H9 (cell line): ENCODE results near the gene CFAP298. TPM values are rescaled to one million over a fixed set of nuclear protein-coding genes. Genes with fewer than 3 reads are reported as not detected.
"Not testable (repeated sequence)": the region's sequence is repeated elsewhere in the genome, so short reads cannot be mapped to it uniquely, and the experiment has no call there.

Experiments
- DNase-seq: peaks from one replicate; pipeline ENCODE4 v3.0.0-alpha.2; 2017
- H2AFZ ChIP-seq: one replicate; pipeline ENCODE4 v1.6.1; 2013; ENCODE audit warnings: mild to moderate bottlenecking, low read length, control low read depth, moderate library complexity
- H2AK5ac ChIP-seq: 2 replicates; pipeline ENCODE4 v1.6.1; 2013; ENCODE audit warnings: low read length, control low read depth, mixed read lengths; ENCODE audit not compliant: insufficient read length
- H2BK120ac ChIP-seq: one replicate; pipeline ENCODE4 v1.6.1; 2013; ENCODE audit warnings: low read depth, mild to moderate bottlenecking, low read length, control low read depth, inconsistent platforms; ENCODE audit not compliant: poor library complexity, severe bottlenecking
- H2BK12ac ChIP-seq: 2 replicates; pipeline ENCODE4 v1.6.1; 2013; ENCODE audit warnings: low read length, control low read depth, mixed read lengths, low read depth; ENCODE audit not compliant: insufficient read length
- H2BK15ac ChIP-seq: 2 replicates; pipeline ENCODE4 v1.6.1; 2013; ENCODE audit warnings: low read depth, low read length, control low read depth
- H2BK20ac ChIP-seq: one replicate; pipeline ENCODE4 v1.6.1; 2013; ENCODE audit warnings: low read depth, mild to moderate bottlenecking, low read length, control low read depth, inconsistent platforms; ENCODE audit not compliant: poor library complexity, severe bottlenecking
- H2BK5ac ChIP-seq: 2 replicates; pipeline ENCODE4 v1.6.1; 2013; ENCODE audit warnings: low read length, control low read depth, mixed read lengths; ENCODE audit not compliant: insufficient read length
- H3K14ac ChIP-seq: 2 replicates; pipeline ENCODE4 v1.6.1; 2013; ENCODE audit warnings: low read length, control low read depth; ENCODE audit not compliant: insufficient read depth
- H3K18ac ChIP-seq: 2 replicates; pipeline ENCODE4 v1.6.1; 2013; ENCODE audit warnings: low read depth, mild to moderate bottlenecking, mixed read lengths, low read length, control low read depth; ENCODE audit not compliant: insufficient read length
- H3K23ac ChIP-seq: 2 replicates; pipeline ENCODE4 v1.6.1; 2013; ENCODE audit warnings: low read length, control low read depth, mixed read lengths, low read depth; ENCODE audit not compliant: insufficient read length
- H3K23me2 ChIP-seq: 2 replicates; pipeline ENCODE4 v1.6.1; 2013; ENCODE audit warnings: low read depth, mild to moderate bottlenecking, mixed read lengths, low read length, control low read depth; ENCODE audit not compliant: insufficient read length, poor library complexity, severe bottlenecking
- H3K27ac ChIP-seq: 2 replicates; pipeline ENCODE4 v1.5.1; 2013; ENCODE audit warnings: low read length, control low read depth, mixed read lengths, low read depth; ENCODE audit not compliant: insufficient read length
- H3K27me3 ChIP-seq: 2 replicates; pipeline ENCODE4 v1.6.1; 2013; ENCODE audit warnings: low read length, control low read depth, inconsistent platforms; ENCODE audit not compliant: insufficient read depth
- H3K4ac ChIP-seq: 2 replicates; pipeline ENCODE4 v1.6.1; 2013; ENCODE audit warnings: low read depth, mild to moderate bottlenecking, control low read depth, inconsistent platforms, low read length, moderate library complexity
- H3K4me1 ChIP-seq: 2 replicates; pipeline ENCODE4 v1.6.1; 2013; ENCODE audit warnings: low read length, control low read depth, inconsistent platforms; ENCODE audit not compliant: insufficient read depth
- H3K4me2 ChIP-seq: 2 replicates; pipeline ENCODE4 v1.6.1; 2013; ENCODE audit warnings: low read length, control low read depth, mixed read lengths; ENCODE audit not compliant: insufficient read length, insufficient read depth
- H3K56ac ChIP-seq: 2 replicates; pipeline ENCODE4 v1.6.1; 2013; ENCODE audit warnings: low read depth, mild to moderate bottlenecking, mixed read lengths, low read length, control low read depth; ENCODE audit not compliant: insufficient read length
- H3K79me1 ChIP-seq: 2 replicates; pipeline ENCODE4 v1.6.1; 2013; ENCODE audit warnings: low read depth, mild to moderate bottlenecking, moderate library complexity, low read length, control low read depth, inconsistent platforms; ENCODE audit not compliant: insufficient read depth, poor library complexity, severe bottlenecking
- H3K79me2 ChIP-seq: 2 replicates; pipeline ENCODE4 v1.6.1; 2013; ENCODE audit warnings: low read length, control low read depth, inconsistent platforms; ENCODE audit not compliant: insufficient read depth
- H3K9ac ChIP-seq: 2 replicates; pipeline ENCODE4 v1.6.1; 2013; ENCODE audit warnings: low read length, control low read depth, mixed read lengths; ENCODE audit not compliant: insufficient read length; ENCODE audit errors: extremely low read depth
- H3K9me3 ChIP-seq: one replicate; pipeline ENCODE4 v1.6.1; 2013; ENCODE audit warnings: low read depth, low read length, inconsistent platforms; ENCODE audit not compliant: control insufficient read depth
- H3T11ph ChIP-seq: one replicate; pipeline ENCODE4 v1.6.1; 2013; ENCODE audit warnings: mild to moderate bottlenecking, low read length, control low read depth, inconsistent platforms
- H4K20me1 ChIP-seq: one replicate; pipeline ENCODE4 v1.6.1; 2013; ENCODE audit not compliant: control insufficient read depth, insufficient read length, insufficient read depth
- H4K5ac ChIP-seq: 2 replicates; pipeline ENCODE4 v1.6.1; 2013; ENCODE audit warnings: low read depth, mild to moderate bottlenecking, mixed read lengths, low read length, control low read depth; ENCODE audit not compliant: insufficient read length
- H4K8ac ChIP-seq: replicated peaks from 2 replicates; pipeline ENCODE4 v1.6.1; 2013; ENCODE audit warnings: low read length, control low read depth, mixed read lengths, low read depth; ENCODE audit not compliant: insufficient read length
- H4K91ac ChIP-seq: 2 replicates; pipeline ENCODE4 v1.6.1; 2013; ENCODE audit warnings: low read depth, mild to moderate bottlenecking, moderate library complexity, mixed read lengths, low read length, control low read depth; ENCODE audit not compliant: insufficient read length
- H3K27ac Mint-ChIP-seq, 3 experiments: 2 replicates in 2 of 3; 3 replicates in 1 of 3; pipeline ENCODE4 v1.8.0; 2020 to 2021; ENCODE audit warnings: mixed read lengths in 3 of 3, mild to moderate bottlenecking in 1 of 3, moderate library complexity in 1 of 3
- H3K27me3 Mint-ChIP-seq: 2 replicates; pipeline ENCODE4 v1.8.0; 2021; ENCODE audit warnings: low read depth, mild to moderate bottlenecking, moderate library complexity, mixed read lengths
- H3K36me3 Mint-ChIP-seq, 3 experiments: 2 replicates in 2 of 3; 3 replicates in 1 of 3; pipeline ENCODE4 v1.8.0; 2020 to 2021; ENCODE audit warnings: low read depth in 3 of 3, mixed read lengths in 3 of 3; ENCODE audit not compliant: insufficient read depth in 1 of 3
- H3K4me1 Mint-ChIP-seq, 2 experiments: 2 replicates each; pipeline ENCODE4 v1.8.0; 2020; ENCODE audit warnings: mixed read lengths in 2 of 2
- H3K4me3 Mint-ChIP-seq, 2 experiments: 2 replicates in 1 of 2; 3 replicates in 1 of 2; pipeline ENCODE4 v1.8.0; 2020 to 2021; ENCODE audit warnings: mild to moderate bottlenecking in 2 of 2, mixed read lengths in 2 of 2, moderate library complexity in 1 of 2
- H3K9me3 Mint-ChIP-seq, 2 experiments: 2 replicates in 1 of 2; 3 replicates in 1 of 2; pipeline ENCODE4 v1.8.0; 2020; ENCODE audit warnings: mild to moderate bottlenecking in 2 of 2, mixed read lengths in 2 of 2, moderate library complexity in 1 of 2
- WGBS: extraction: QIAGEN DNeasy Blood & Tissue Kit; methylation state at CpG from one replicate; pipeline ENCODE4 v1.1.7; 2013; ENCODE audit warnings: missing lambda C conversion rate, low lambda C conversion rate, mixed read lengths; ENCODE audit not compliant: insufficient read length; ENCODE audit errors: extremely low coverage; 5-methylcytosine and 5-hydroxymethylcytosine counted together
- total RNA-seq: library from RNA; stranded (reverse); gene quantifications from 2 replicates; pipeline ENCODE4 v1.2.1, GENCODE V29; 2021
- TF ChIP-seq, protein P1 (sequence below): fragments of 200-600 bp; sonication (generic); conservative IDR thresholded peaks from 3 replicates; pipeline ENCODE4 v1.8.0; 2021; ENCODE audit warnings: antibody characterized with exemption, mild to moderate bottlenecking

Gene CFAP298
- total RNA-seq, 1 experiment from 2014 or later, result 81.8 TPM

- H3K9ac ChIP-seq, result no peak overlapping the region
- WGBS, result no CpG with 5 or more reads among the region's 5 CpGs
- no peaks in the 10 kb centered on the region for H3K27me3 ChIP-seq
- H3K4ac ChIP-seq, result no peak overlapping the region
- H3K4me2 ChIP-seq, result no peak overlapping the region
- H4K8ac ChIP-seq, result no peak overlapping the region
- peaks cover 5% of the 10 kb centered on the region; the same call in 1 of the 2 replicates for H3K27me3 Mint-ChIP-seq
- H2AFZ ChIP-seq, result no peak overlapping the region
- H3K27ac ChIP-seq, result no peak overlapping the region
- no peak overlapping the region for H3K18ac ChIP-seq
- H4K5ac ChIP-seq, result no peak overlapping the region
- no peaks in the 10 kb centered on the region for H3K79me1 ChIP-seq
- peak; percentile 62 for DNase-seq
- no peaks in the 10 kb centered on the region for H3K79me2 ChIP-seq
- H3K4me1 Mint-ChIP-seq, result peaks cover 44 to 55% of the 10 kb centered on the region in 2 experiments
- H2BK12ac ChIP-seq, result no peak overlapping the region
- H3K36me3 Mint-ChIP-seq, result peaks cover 24 to 34% (median 28%) of the 10 kb centered on the region in 3 experiments
- H2BK15ac ChIP-seq, result no peak overlapping the region
- no peak overlapping the region for H2BK5ac ChIP-seq
- H3K23me2 ChIP-seq, result no peaks in the 10 kb centered on the region
- H2BK120ac ChIP-seq, result no peak overlapping the region
- H2AK5ac ChIP-seq, result no peak overlapping the region
- no peak overlapping the region for H3K14ac ChIP-seq
- peak overlapping the region in 1 of 2 experiments; percentile 1; a peak in 1 of 5 replicates for H3K4me3 Mint-ChIP-seq
- H3K56ac ChIP-seq, result no peak overlapping the region
- no peak overlapping the region for H3K23ac ChIP-seq
- no peaks in the 10 kb centered on the region for H3K9me3 ChIP-seq
- no peak overlapping the region for H4K91ac ChIP-seq
- H3T11ph ChIP-seq, result no peak overlapping the region
- peaks cover 2% of the 10 kb centered on the region; the same call in 1 of the 2 replicates for H3K4me1 ChIP-seq
- peak overlapping the region; percentile 86 to 95 (median 93) for H3K27ac Mint-ChIP-seq
- no peaks in the 10 kb centered on the region for H4K20me1 ChIP-seq
- peaks cover 26 to 28% of the 10 kb centered on the region in 2 experiments for H3K9me3 Mint-ChIP-seq
- TF ChIP-seq, protein P1, sequence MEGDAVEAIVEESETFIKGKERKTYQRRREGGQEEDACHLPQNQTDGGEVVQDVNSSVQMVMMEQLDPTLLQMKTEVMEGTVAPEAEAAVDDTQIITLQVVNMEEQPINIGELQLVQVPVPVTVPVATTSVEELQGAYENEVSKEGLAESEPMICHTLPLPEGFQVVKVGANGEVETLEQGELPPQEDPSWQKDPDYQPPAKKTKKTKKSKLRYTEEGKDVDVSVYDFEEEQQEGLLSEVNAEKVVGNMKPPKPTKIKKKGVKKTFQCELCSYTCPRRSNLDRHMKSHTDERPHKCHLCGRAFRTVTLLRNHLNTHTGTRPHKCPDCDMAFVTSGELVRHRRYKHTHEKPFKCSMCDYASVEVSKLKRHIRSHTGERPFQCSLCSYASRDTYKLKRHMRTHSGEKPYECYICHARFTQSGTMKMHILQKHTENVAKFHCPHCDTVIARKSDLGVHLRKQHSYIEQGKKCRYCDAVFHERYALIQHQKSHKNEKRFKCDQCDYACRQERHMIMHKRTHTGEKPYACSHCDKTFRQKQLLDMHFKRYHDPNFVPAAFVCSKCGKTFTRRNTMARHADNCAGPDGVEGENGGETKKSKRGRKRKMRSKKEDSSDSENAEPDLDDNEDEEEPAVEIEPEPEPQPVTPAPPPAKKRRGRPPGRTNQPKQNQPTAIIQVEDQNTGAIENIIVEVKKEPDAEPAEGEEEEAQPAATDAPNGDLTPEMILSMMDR, result peak; percentile 63
- no peak overlapping the region for H2BK20ac ChIP-seq
Observed at GRCh38 chr21:32562426-32562825, 49.8 kb downstream of the CFAP298 start.

- H3K14ac ChIP-seq, H2AFZ ChIP-seq, H4K91ac ChIP-seq, H3T11ph ChIP-seq, H2BK120ac ChIP-seq, H4K5ac ChIP-seq, H2BK20ac ChIP-seq, H2BK5ac ChIP-seq, H2AK5ac ChIP-seq, H3K79me1 ChIP-seq, H3K18ac ChIP-seq, H4K20me1 ChIP-seq, H3K23ac ChIP-seq, H3K79me2 ChIP-seq, H3K9me3 ChIP-seq, H2BK12ac ChIP-seq, H2BK15ac ChIP-seq, DNase-seq, H3K27me3 Mint-ChIP-seq, H3K9ac ChIP-seq, H3K27me3 ChIP-seq, H3K4me1 ChIP-seq, H3K56ac ChIP-seq, H3K23me2 ChIP-seq, H3K4ac ChIP-seq, H4K8ac ChIP-seq: not testable (repeated sequence)
- Mint-ChIP-seq H3K4me1 (peaks cover 44 to 53% of the 10 kb centered on the region in 2 experiments), H3K27ac (peak overlapping the region; percentile 91 to 95 (median 93)), H3K36me3 (peaks cover 21 to 28% (median 22%) of the 10 kb centered on the region in 3 experiments), H3K9me3 (peaks cover 24 to 26% of the 10 kb centered on the region in 2 experiments), H3K4me3 (peak overlapping the region; percentile 1 to 71)
- Histone ChIP-seq H3K27ac (peak overlapping the region; percentile 56), H3K4me2 (peak overlapping the region; percentile 51)
- no CpG with 5 or more reads among the region's 1 CpG for WGBS
Observed at GRCh38 chr21:32561476-32561875, 50.7 kb downstream of the CFAP298 start.
